Left lung (tissue), 10 donors: Measurements from ENCODE around the gene MKI67. TPM values are rescaled to one million over a fixed set of nuclear protein-coding genes. Genes with fewer than 3 reads are reported as not detected.

Experiments
- ATAC-seq: fragments of 200-7000 bp; cut with Tn5 transposase; one replicate; pipeline ENCODE4 v1.9.1; 2020; ENCODE audit warnings: moderate library complexity
- DNase-seq, 4 donors: peaks; one replicate each; pipeline ENCODE4 v3.0.0-alpha.2; 2013 to 2020
- H3K27ac ChIP-seq, 2 donors: fragments of 200-600 bp; sonication (generic) in 1 of 2; one replicate each; pipeline versions ENCODE4 v1.5.0 to v1.8.0; 2020 to 2021
- H3K27me3 ChIP-seq, 2 donors: fragments of 200-600 bp; sonication (generic) in 1 of 2; one replicate each; pipeline versions ENCODE4 v1.5.0 to v1.8.0; 2020 to 2021
- H3K36me3 ChIP-seq, 2 donors: fragments of 200-600 bp; sonication (generic) in 1 of 2; one replicate each; pipeline versions ENCODE4 v1.5.0 to v1.8.0; 2020 to 2021
- H3K4me1 ChIP-seq, 2 donors: fragments of 200-600 bp; one replicate each; pipeline ENCODE4 v1.8.0; 2021
- H3K4me3 ChIP-seq, 2 donors: fragments of 200-600 bp; sonication (generic) in 1 of 2; one replicate each; pipeline versions ENCODE4 v1.5.0 to v1.8.0; 2020 to 2021; ENCODE audit warnings: mild to moderate bottlenecking in 1 of 2
- H3K9me3 ChIP-seq, 2 donors: fragments of 200-600 bp; sonication (generic) in 1 of 2; one replicate each; pipeline versions ENCODE4 v1.5.0 to v1.8.0; 2020 to 2021
- CTCF ChIP-seq, 2 donors: fragments of 200-600 bp; sonication (generic) in 1 of 2; IDR thresholded peaks; one replicate each; pipeline versions ENCODE4 v1.5.0 to v1.8.0; 2021; ENCODE audit warnings: antibody characterized with exemption in 2 of 2
- intact Hi-C, 2 donors: fragments of 100-400 bp; cut with DNase I; formaldehyde crosslinking; loops; one replicate each; pipeline versions ENCODE4 v1.11.2 to v1.14.2; 2022
- polyA plus RNA-seq, 6 donors: library from polyadenylated mRNA; unstranded; fragments of 120-200 nt; gene quantifications; one replicate each; pipeline ENCODE4 v1.2.1, GENCODE V29; 2013; ENCODE audit not compliant: insufficient read length in 6 of 6
- total RNA-seq, 2 donors: library from RNA; stranded (reverse); fragmentation: NEBNext Ultra II Directional; extraction: Animal tissue kit (Norgen Biotek cat#: 25700); gene quantifications; one replicate each; pipeline ENCODE4 v1.2.1, GENCODE V29; 2021
- donor health status: DM: no; HTN: yes; CAD: no.
- donor health status: DM: no; HTN: no; CAD: no.

Gene MKI67
- total and polyA plus RNA-seq, 8 donors: 6.9 to 109 (median 46.2) TPM

GRCh38 chr10:128063736-128064107, 62.5 kb downstream of the MKI67 start:
- Histone ChIP-seq H3K27ac (peak overlapping the region; percentile 68 to 96), H3K27me3 (no peaks in the 10 kb centered on the region), H3K4me3 (peak overlapping the region in 1 of 2 donors; percentile 26), H3K9me3 (no peaks in the 10 kb centered on the region), H3K4me1 (peaks cover 12 to 82% of the 10 kb centered on the region in 2 donors), H3K36me3 (peaks cover 0 to 89% of the 10 kb centered on the region in 2 donors)
- TF ChIP-seq CTCF (IDR thresholded peaks at IDR 0.05): no peak
- ATAC-seq: peak; percentile 2
- intact Hi-C loops: no loop called here
- no peak for DNase-seq

- no peaks in the 10 kb centered on the region for H3K27me3 ChIP-seq
- H3K27ac ChIP-seq: peak overlapping the region; percentile 68 to 96
- ATAC-seq (peak; percentile 15), DNase-seq (peak in 2 of 4 donors; percentile 34 to 68)
- peaks cover 0 to 89% of the 10 kb centered on the region in 2 donors for H3K36me3 ChIP-seq
- intact Hi-C loops: no loop called here
- peak overlapping the region in 1 of 2 donors; percentile 26 for H3K4me3 ChIP-seq
- TF ChIP-seq CTCF (IDR thresholded peaks at IDR 0.05): no peak
- H3K9me3 ChIP-seq: no peaks in the 10 kb centered on the region
- peaks cover 12 to 82% of the 10 kb centered on the region in 2 donors for H3K4me1 ChIP-seq
Measured at GRCh38 chr10:128062881-128063563, 63.2 kb downstream of the MKI67 start.

- peaks cover 0 to 89% of the 10 kb centered on the region in 2 donors for H3K36me3 ChIP-seq
Measured at GRCh38 chr10:128062331-128062880, 63.8 kb downstream of the MKI67 start.

GRCh38 chr10:128061306-128062300, 64.6 kb downstream of the MKI67 start:
- TF ChIP-seq CTCF (IDR thresholded peaks at IDR 0.05): no peak
- DNase-seq (peak in 1 of 4 donors; percentile 18), ATAC-seq (no peak)
- intact Hi-C loops: no loop called here
- Histone ChIP-seq H3K4me1 (peaks cover 12 to 93% of the 10 kb centered on the region in 2 donors), H3K36me3 (peaks cover 0 to 89% of the 10 kb centered on the region in 2 donors), H3K9me3 (no peaks in the 10 kb centered on the region), H3K4me3 (peak overlapping the region in 1 of 2 donors; percentile 26), H3K27ac (peak overlapping the region in 1 of 2 donors; percentile 96), H3K27me3 (no peaks in the 10 kb centered on the region)

More at GRCh38 chr10:128062331-128062880, 63.8 kb downstream of the MKI67 start:
- no peak for ATAC-seq
- intact Hi-C loops: no loop called here
- Histone ChIP-seq H3K4me1 (peaks cover 12 to 88% of the 10 kb centered on the region in 2 donors), H3K27me3 (no peaks in the 10 kb centered on the region), H3K4me3 (peak overlapping the region in 1 of 2 donors; percentile 26), H3K9me3 (no peaks in the 10 kb centered on the region), H3K27ac (peak overlapping the region; percentile 68 to 96)
- DNase-seq: peak in 2 of 4 donors; percentile 43 to 48
- no peak for TF ChIP-seq CTCF (IDR thresholded peaks at IDR 0.05)
